GM19043 (cell line): ENCODE results near the gene HLA-DQA1.

Source experiments
- ATAC-seq: cut with Tn5 transposase; IDR thresholded peaks from one replicate; pipeline ENCODE4 v1.9.1; 2021; ENCODE audit warnings: low read depth; ENCODE audit not compliant: unreplicated experiment

Gene HLA-DQA1

GRCh38 chr6:32692019-32692418 lies 54.8 kb downstream of the HLA-DQA1 start:
- ATAC-seq: no peak
